ENCODE measurements around the gene TEAD1.

DNA sequence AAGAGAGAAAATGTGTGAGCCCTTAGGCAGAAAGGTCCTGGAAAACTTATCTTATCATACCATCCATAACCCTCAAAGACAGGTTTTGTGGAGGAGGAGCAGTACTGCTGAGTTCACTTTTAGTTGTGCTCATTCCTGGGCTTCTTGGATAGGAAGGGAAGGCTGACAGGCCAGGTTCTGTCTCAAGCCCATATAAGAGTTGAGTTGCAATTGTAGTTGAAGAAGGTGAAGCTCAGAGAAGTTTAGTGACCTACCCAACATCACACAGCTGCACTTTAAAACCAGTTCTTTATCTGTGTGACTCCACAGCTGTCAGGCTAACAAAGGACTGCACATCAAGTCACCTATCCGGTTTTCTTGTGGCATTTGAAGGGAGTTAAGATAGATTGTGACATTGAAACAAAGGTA, 13.0 kb downstream of the TEAD1 start:
- TF ChIP-seq, protein P1, sequence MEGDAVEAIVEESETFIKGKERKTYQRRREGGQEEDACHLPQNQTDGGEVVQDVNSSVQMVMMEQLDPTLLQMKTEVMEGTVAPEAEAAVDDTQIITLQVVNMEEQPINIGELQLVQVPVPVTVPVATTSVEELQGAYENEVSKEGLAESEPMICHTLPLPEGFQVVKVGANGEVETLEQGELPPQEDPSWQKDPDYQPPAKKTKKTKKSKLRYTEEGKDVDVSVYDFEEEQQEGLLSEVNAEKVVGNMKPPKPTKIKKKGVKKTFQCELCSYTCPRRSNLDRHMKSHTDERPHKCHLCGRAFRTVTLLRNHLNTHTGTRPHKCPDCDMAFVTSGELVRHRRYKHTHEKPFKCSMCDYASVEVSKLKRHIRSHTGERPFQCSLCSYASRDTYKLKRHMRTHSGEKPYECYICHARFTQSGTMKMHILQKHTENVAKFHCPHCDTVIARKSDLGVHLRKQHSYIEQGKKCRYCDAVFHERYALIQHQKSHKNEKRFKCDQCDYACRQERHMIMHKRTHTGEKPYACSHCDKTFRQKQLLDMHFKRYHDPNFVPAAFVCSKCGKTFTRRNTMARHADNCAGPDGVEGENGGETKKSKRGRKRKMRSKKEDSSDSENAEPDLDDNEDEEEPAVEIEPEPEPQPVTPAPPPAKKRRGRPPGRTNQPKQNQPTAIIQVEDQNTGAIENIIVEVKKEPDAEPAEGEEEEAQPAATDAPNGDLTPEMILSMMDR (IDR thresholded peaks at IDR 0.05) = no peak
- TF ChIP-seq POLR2A (IDR thresholded peaks at IDR 0.05) (no peak), EP300 (IDR thresholded peaks at IDR 0.05) (no peak)

Data from tibial nerve (tissue), 4 donors.